ENCODE results near the gene IGFBP1. TPM values are rescaled to one million over a fixed set of nuclear protein-coding genes. Genes with fewer than 3 reads are reported as not detected.

The IGFBP1 gene
- total and polyA plus RNA-seq, 8 donors: 0.55 TPM; not detected in 7

DNA sequence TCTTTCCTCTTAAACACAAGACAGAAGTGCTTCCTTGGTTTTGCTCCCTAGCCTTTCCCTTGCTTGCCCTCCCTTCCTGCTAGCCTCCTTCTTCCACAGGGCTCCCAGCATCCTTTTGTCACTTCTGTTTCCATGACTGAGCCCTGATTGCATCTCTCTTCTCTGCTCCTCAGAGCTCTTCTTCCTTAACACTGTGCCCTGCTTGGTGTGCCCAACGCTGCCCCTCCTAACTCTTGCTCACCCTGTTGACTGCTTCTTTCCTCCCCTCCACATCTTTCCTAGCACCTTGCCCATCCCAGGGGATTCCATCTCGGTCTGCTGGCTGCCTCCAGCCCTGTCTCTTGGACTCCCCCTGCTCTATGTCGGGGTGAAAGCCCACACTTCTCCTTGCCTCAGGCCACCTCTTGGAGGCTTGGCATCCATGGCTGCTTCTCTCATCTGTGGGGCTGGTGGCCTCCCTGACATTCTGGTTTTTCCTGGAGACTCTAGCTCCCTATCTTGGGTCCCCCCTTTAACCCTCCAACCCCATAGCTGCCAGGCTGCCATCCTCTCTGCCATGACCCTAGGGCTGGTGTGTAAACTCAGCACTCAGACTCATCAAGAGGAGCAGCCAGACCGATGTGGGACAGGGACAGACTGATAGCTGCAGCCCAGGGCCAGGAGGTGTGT is 5.8 kb downstream of the IGFBP1 start:
- Histone ChIP-seq H3K4me3 (no peak overlapping the region), H3K27me3 (peaks cover 0 to 37% (median 10%) of the 10 kb centered on the region in 3 donors), H3K9me3 (no peaks in the 10 kb centered on the region), H3K36me3 (no peaks in the 10 kb centered on the region), H3K4me1 (peaks cover 0 to 4% (median under 1%) of the 10 kb centered on the region in 4 donors), H3K27ac (no peak overlapping the region)
- 63 to 70% (median 68%) methylated on average over 4 of the region's 4 CpGs for WGBS, 5 donors
- no peak for TF ChIP-seq EP300 (IDR thresholded peaks at IDR 0.05)
- TF ChIP-seq, protein P1, sequence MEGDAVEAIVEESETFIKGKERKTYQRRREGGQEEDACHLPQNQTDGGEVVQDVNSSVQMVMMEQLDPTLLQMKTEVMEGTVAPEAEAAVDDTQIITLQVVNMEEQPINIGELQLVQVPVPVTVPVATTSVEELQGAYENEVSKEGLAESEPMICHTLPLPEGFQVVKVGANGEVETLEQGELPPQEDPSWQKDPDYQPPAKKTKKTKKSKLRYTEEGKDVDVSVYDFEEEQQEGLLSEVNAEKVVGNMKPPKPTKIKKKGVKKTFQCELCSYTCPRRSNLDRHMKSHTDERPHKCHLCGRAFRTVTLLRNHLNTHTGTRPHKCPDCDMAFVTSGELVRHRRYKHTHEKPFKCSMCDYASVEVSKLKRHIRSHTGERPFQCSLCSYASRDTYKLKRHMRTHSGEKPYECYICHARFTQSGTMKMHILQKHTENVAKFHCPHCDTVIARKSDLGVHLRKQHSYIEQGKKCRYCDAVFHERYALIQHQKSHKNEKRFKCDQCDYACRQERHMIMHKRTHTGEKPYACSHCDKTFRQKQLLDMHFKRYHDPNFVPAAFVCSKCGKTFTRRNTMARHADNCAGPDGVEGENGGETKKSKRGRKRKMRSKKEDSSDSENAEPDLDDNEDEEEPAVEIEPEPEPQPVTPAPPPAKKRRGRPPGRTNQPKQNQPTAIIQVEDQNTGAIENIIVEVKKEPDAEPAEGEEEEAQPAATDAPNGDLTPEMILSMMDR (IDR thresholded peaks at IDR 0.05): no peak
- TF ChIP-seq POLR2AphosphoS5 (IDR thresholded peaks at IDR 0.05): no peak
- TF ChIP-seq POLR2A (IDR thresholded peaks at IDR 0.05): no peak
- DNase-seq: no peak
- intact Hi-C loops (cut with DNase I; ENCODE audit: low total_unique reads): no loop called here

DNA sequence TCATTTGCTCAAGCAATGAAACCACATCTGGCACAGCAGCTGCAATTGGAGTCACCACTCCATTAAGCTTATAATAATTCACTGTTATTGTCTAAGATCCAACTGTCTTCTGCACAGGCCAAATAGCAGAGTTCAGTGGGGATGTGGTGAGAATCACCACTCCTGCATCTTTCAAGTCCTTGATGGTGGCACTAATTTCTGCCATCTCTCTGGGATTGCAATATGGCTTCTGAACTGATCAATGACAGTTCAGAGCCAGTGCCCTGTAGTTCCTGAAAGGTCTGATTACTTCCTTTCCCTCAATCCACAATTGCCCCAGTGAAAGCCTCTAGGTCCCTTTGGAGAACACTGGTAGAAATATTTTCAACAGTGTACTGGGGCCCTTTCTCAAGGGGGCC is 6.4 kb downstream of the IGFBP1 start:
- H3K4me1 ChIP-seq: no peaks in the 10 kb centered on the region
- H3K9me3 ChIP-seq: no peaks in the 10 kb centered on the region
- intact Hi-C loops (cut with DNase I; ENCODE audit: low total_unique reads): no loop called here
- no peak for DNase-seq
- peaks cover 0 to 32% (median 5%) of the 10 kb centered on the region in 3 donors for H3K27me3 ChIP-seq
- H3K36me3 ChIP-seq: no peaks in the 10 kb centered on the region
- H3K27ac ChIP-seq: no peak overlapping the region
- H3K4me3 ChIP-seq: no peak overlapping the region
- no peak for TF ChIP-seq POLR2AphosphoS5 (IDR thresholded peaks at IDR 0.05)
- TF ChIP-seq POLR2A (IDR thresholded peaks at IDR 0.05): no peak

DNA sequence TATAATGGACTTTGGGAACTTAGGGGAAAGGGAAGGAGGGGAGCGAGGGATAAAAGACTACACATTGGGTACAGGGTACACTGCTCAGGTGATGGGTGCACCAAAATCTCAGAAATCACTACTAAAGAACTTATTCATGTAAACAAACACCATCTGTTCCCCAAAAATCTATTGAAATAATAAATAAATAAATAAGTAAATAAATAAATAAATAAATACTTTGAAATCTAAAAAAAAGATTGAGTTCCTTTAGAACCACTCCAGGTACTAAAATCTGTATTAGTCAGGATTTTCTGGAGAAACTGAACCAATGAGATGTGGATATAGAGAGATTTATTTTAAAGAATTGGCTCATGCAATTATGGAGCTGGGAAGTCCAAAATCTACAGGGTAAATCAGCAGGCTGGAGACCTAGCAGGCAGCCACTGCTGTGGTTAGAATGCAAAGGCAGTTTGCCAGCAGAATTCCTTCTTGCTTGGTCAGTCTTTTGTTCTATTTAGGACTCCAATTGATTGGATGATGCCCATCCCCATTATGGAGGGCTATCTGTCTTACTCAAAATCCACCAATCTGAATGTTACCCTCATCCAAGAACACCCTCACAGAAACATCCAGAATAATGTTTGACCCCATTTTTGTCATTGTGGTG is 8.9 kb downstream of the IGFBP1 start:
- H3K27ac ChIP-seq: no peak overlapping the region
- H3K36me3 ChIP-seq: no peaks in the 10 kb centered on the region
- intact Hi-C loops (cut with DNase I; ENCODE audit: low total_unique reads): no loop called here
- no peak for DNase-seq
- H3K4me3 ChIP-seq: no peak overlapping the region
- no peaks in the 10 kb centered on the region for H3K4me1 ChIP-seq
- 88 to 100% (median 97%) methylated on average over 1 of the region's 1 CpG for WGBS, 5 donors
- H3K27me3 ChIP-seq: peaks cover 0 to 25% (median 0%) of the 10 kb centered on the region in 3 donors
- H3K9me3 ChIP-seq: no peaks in the 10 kb centered on the region
- no peak for TF ChIP-seq EP300 (IDR thresholded peaks at IDR 0.05)
- TF ChIP-seq POLR2AphosphoS5 (IDR thresholded peaks at IDR 0.05): no peak
- TF ChIP-seq POLR2A (IDR thresholded peaks at IDR 0.05): no peak
- TF ChIP-seq, protein P1 (IDR thresholded peaks at IDR 0.05): no peak

DNA sequence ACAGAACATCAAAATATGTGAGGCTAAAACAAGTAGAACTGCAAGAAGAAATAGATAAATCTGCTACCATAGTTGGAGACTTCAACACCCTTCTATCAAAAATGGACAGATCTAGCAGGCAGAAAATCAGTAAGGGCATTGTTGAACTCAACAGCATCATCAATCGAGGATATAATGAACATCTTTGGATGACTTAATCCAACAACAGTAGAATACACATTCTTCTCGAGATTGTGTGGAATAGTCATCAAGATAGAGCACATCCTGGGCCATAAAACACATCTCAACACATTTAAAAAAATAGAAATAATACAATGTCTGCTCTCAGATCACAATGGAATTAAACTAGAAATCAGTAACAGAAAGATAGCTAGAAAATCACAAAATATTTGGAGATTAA is 9.9 kb downstream of the IGFBP1 start:
- H3K9me3 ChIP-seq: peaks cover 0 to 6% (median 2%) of the 10 kb centered on the region in 4 donors
- no peak for TF ChIP-seq POLR2AphosphoS5 (IDR thresholded peaks at IDR 0.05)
- no peaks in the 10 kb centered on the region for H3K36me3 ChIP-seq
- WGBS, 5 donors: 56 to 89% (median 71%) methylated on average over 2 of the region's 2 CpGs
- no peak overlapping the region for H3K4me3 ChIP-seq
- peaks cover 0 to 22% (median 0%) of the 10 kb centered on the region in 3 donors for H3K27me3 ChIP-seq
- no peak overlapping the region for H3K27ac ChIP-seq
- DNase-seq: no peak
- intact Hi-C loops (cut with DNase I; ENCODE audit: low total_unique reads): no loop called here
- H3K4me1 ChIP-seq: no peaks in the 10 kb centered on the region

DNA sequence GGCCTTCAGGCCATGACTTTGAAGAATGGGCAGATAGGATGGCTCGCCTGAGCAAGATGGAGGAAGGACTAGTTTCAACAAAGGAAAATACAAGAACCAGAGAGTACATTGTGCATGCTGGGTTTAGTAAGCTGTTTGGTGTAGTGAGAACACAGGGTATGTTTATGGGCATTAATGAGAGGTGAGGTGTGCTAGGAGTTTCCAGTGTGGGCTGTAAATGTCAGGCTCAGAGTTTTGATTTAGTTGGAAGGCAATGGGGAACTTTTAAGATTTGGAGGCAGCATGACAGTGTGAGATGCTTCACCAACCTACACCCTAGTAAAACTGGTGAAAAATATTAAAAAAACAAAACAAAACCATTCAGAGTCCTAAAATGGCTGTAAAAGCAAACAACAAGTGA is 13.3 kb downstream of the IGFBP1 start:
- no peaks in the 10 kb centered on the region for H3K36me3 ChIP-seq
- no peak overlapping the region for H3K27ac ChIP-seq
- no peaks in the 10 kb centered on the region for H3K4me1 ChIP-seq
- WGBS, 5 donors: 70 to 92% (median 84%) methylated on average over 1 of the region's 1 CpG
- intact Hi-C loops (cut with DNase I; ENCODE audit: low total_unique reads): no loop called here
- DNase-seq: no peak
- TF ChIP-seq POLR2A (IDR thresholded peaks at IDR 0.05): no peak
- TF ChIP-seq, protein P1 (IDR thresholded peaks at IDR 0.05): no peak
- TF ChIP-seq EP300 (IDR thresholded peaks at IDR 0.05): no peak
- no peak for TF ChIP-seq POLR2AphosphoS5 (IDR thresholded peaks at IDR 0.05)
- H3K9me3 ChIP-seq: peaks cover 0 to 7% (median 2%) of the 10 kb centered on the region in 4 donors
- peaks cover 0 to 6% (median 0%) of the 10 kb centered on the region in 3 donors for H3K27me3 ChIP-seq
- H3K4me3 ChIP-seq: no peak overlapping the region

Data from stomach (tissue), 9 donors.